Transverse colon (tissue), 4 donors: ENCODE data around the gene CD6. TPM values are rescaled to one million over a fixed set of nuclear protein-coding genes. Genes with fewer than 3 reads are reported as not detected.
"Not testable (repeated sequence)": the region's sequence is repeated elsewhere in the genome, so short reads cannot be mapped to it uniquely, and the experiment has no call there.

Experiments
- DNase-seq: peaks from one replicate; pipeline ENCODE4 v3.0.0-alpha.2; 2019
- H3K27ac ChIP-seq, 4 donors: fragments of 200-600 bp; sonication (generic); 2 replicates each; pipeline ENCODE4 v1.5.1; 2016 to 2018; ENCODE audit warnings: inconsistent platforms in 4 of 4
- H3K27me3 ChIP-seq: fragments of 200-600 bp; sonication (generic); 2 replicates; pipeline ENCODE4 v1.5.1; 2017; ENCODE audit warnings: inconsistent platforms
- H3K36me3 ChIP-seq, 4 donors: fragments of 200-600 bp; sonication (generic); 2 replicates each; pipeline ENCODE4 v1.5.1; 2017 to 2019; ENCODE audit warnings: inconsistent platforms in 4 of 4
- H3K4me1 ChIP-seq, 4 donors: fragments of 200-600 bp; sonication (generic); 2 replicates each; pipeline ENCODE4 v1.5.1; 2017 to 2020; ENCODE audit warnings: inconsistent platforms in 4 of 4
- H3K4me3 ChIP-seq, 4 donors: fragments of 200-600 bp; sonication (generic); 1 replicate in 1 of 4; 2 replicates in 3 of 4; pipeline versions ENCODE4 v1.5.1 to v1.6.1; 2017 to 2019; ENCODE audit warnings: inconsistent platforms in 4 of 4
- H3K9me3 ChIP-seq, 2 donors: fragments of 200-600 bp; sonication (generic); 2 replicates each; pipeline ENCODE4 v1.5.1; 2017 to 2019; ENCODE audit warnings: inconsistent platforms in 2 of 2
- CTCF ChIP-seq, 5 experiments: fragments of 200-600 bp in 3 of 5; fragments of 450-650 bp in 2 of 5; sonication (generic) in 3 of 5; IDR thresholded peaks; 1 replicate in 2 of 5; 2 replicates in 3 of 5; pipeline ENCODE4 v1.5.1; 2016 to 2017; ENCODE audit warnings: antibody characterized with exemption in 5 of 5, inconsistent platforms in 3 of 5, mild to moderate bottlenecking in 2 of 5, moderate library complexity in 1 of 5
- EP300 ChIP-seq: sonication (generic); formaldehyde crosslinking; IDR thresholded peaks from one replicate; pipeline ENCODE4 v1.6.1; 2017; ENCODE audit warnings: antibody characterized with exemption, low read depth
- POLR2A ChIP-seq: fragments of 450-650 bp; IDR thresholded peaks from one replicate; pipeline ENCODE4 v1.6.1; 2016; ENCODE audit warnings: antibody characterized with exemption, mild to moderate bottlenecking, moderate library complexity
- POLR2AphosphoS5 ChIP-seq, 3 donors: sonication (generic); formaldehyde crosslinking; IDR thresholded peaks; one replicate each; pipeline ENCODE4 v1.6.1; 2016; ENCODE audit warnings: antibody characterized with exemption in 3 of 3
- WGBS, 2 donors: methylation state at CpG; one replicate each; pipeline ENCODE4 v1.1.5; 2018; ENCODE audit warnings: low coverage in 1 of 2; 5-methylcytosine and 5-hydroxymethylcytosine counted together
- in situ Hi-C, 4 donors: fragments of 200-750 bp; cut with MboI; loops; one replicate each; pipeline versions ENCODE4 v1.15.0 to v1.15.1; 2017; ENCODE audit warnings: low sequenced_read_pairs in 3 of 4, low pct_ligation_motif_present in 1 of 4, low pct_unique_long_range_greater_than_20kb in 1 of 4
- intact Hi-C: fragments of 100-400 bp; cut with DNase I; formaldehyde crosslinking; loops from one replicate; pipeline ENCODE4 v1.15.1; 2023; ENCODE audit warnings: low total_unique reads
- total RNA-seq, 4 donors: library from RNA; depleted of rRNA; stranded (reverse); fragments of >200 nt; gene quantifications; one replicate each; pipeline ENCODE4 v1.1.0, GENCODE V29; 2016

CD6 gene
- total RNA-seq, 4 donors from 2014 or later = 1.9 to 4.3 (median 3.0) TPM; not detected in 1

- no peaks in the 10 kb centered on the region for H3K4me1 ChIP-seq
- intact Hi-C loops (no loop called here), in situ Hi-C loops (no loop called here)
- no peak for DNase-seq
- H3K27ac ChIP-seq = peak overlapping the region; percentile 21 to 63 (median 32)
- 63 to 80% methylated on average over 3 to 6 of the region's 6 CpGs for WGBS, 2 donors
- H3K4me3 ChIP-seq = peak overlapping the region in 1 of 4 donors; percentile 38
- H3K27me3 ChIP-seq = peaks cover 3% of the 10 kb centered on the region
- no peaks in the 10 kb centered on the region for H3K36me3 ChIP-seq
- no peak for TF ChIP-seq CTCF (IDR thresholded peaks at IDR 0.05)
- TF ChIP-seq POLR2AphosphoS5 (IDR thresholded peaks at IDR 0.05) = no peak
- TF ChIP-seq EP300 = no peak
- no peak for TF ChIP-seq POLR2A
- H3K9me3 ChIP-seq = no peaks in the 10 kb centered on the region
These were observed 2.2 kb downstream of the CD6 start for GRCh38 chr11:60973699-60974098.

DNA sequence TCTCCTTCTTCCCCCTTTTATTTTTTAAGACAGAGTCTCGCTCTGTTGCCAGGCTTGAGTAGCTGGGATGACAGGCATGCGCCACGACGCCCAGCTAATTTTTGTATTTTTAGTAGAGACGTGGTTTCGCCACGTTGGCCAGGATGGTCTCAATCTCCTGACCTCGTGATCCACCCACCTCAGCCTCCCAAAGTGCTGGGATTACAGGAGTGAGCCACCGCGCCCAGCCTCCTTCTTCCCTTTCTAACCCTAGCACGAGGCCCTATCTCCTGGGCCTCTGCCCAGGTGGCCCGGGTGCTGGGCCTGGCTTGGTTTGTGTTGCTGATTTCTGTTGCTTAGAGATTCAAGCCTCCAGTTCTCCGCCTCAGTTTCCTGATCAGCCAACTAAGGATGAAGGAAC is 2.8 kb downstream of the CD6 start:
- intact Hi-C loops, H3K9me3 ChIP-seq, H3K36me3 ChIP-seq, H3K4me1 ChIP-seq, H3K27me3 ChIP-seq, in situ Hi-C loops, DNase-seq: not testable (repeated sequence)
- H3K27ac ChIP-seq = peak overlapping the region; percentile 21 to 63 (median 32)
- 80 to 89% methylated on average over 3 to 13 of the region's 13 CpGs for WGBS, 2 donors
- peak overlapping the region in 1 of 4 donors; percentile 38 for H3K4me3 ChIP-seq

DNA sequence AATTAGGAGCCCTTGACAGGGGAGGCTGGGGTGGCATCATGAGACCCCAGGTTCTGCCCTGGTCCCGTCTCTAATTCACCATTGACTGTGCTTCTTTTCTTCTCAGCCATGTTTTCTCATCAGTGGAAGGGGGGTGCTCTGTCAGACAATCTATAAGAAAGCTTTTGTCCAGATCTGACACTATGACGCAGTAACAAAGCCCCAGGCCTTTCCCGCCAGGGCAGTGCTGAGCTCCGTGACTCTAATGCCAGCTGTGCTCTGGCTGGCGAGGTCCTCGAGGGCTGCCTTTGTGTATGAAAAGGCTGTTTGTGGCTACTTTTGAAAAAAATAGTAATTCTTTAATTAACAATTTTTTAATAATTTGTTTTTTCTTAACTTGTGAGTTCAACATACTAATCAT is 3.2 kb downstream of the CD6 start:
- peak overlapping the region in 3 of 4 donors; percentile 32 to 63 (median 33) for H3K27ac ChIP-seq
- peak overlapping the region in 1 of 4 donors; percentile 38 for H3K4me3 ChIP-seq
- H3K36me3 ChIP-seq = no peaks in the 10 kb centered on the region
- WGBS, 2 donors = 85% methylated on average over 6 of the region's 6 CpGs; no CpG with 5 or more reads in 1 of the 2 donors
- in situ Hi-C loops (no loop called here), intact Hi-C loops (no loop called here)
- peaks cover 3% of the 10 kb centered on the region for H3K27me3 ChIP-seq
- no peak for DNase-seq
- no peak for TF ChIP-seq CTCF (IDR thresholded peaks at IDR 0.05)
- TF ChIP-seq POLR2AphosphoS5 (IDR thresholded peaks at IDR 0.05) = no peak
- TF ChIP-seq POLR2A = no peak
- TF ChIP-seq EP300 = no peak
- H3K4me1 ChIP-seq = peaks cover 0 to 4% (median 0%) of the 10 kb centered on the region in 4 donors
- no peaks in the 10 kb centered on the region for H3K9me3 ChIP-seq

- TF ChIP-seq POLR2A = no peak
- no peak for TF ChIP-seq POLR2AphosphoS5 (IDR thresholded peaks at IDR 0.05)
- no peak for TF ChIP-seq EP300
- no peak for TF ChIP-seq CTCF (IDR thresholded peaks at IDR 0.05)
- Histone ChIP-seq H3K4me1 (peaks cover 0 to 5% (median 0%) of the 10 kb centered on the region in 4 donors), H3K9me3 (no peaks in the 10 kb centered on the region), H3K27ac (no peak overlapping the region), H3K36me3 (no peaks in the 10 kb centered on the region), H3K4me3 (no peak overlapping the region), H3K27me3 (no peaks in the 10 kb centered on the region)
- WGBS, 2 donors = 86 to 88% methylated on average over 2 to 4 of the region's 4 CpGs
- in situ Hi-C loops = no loop called here
- DNase-seq = no peak
- intact Hi-C loops = no loop called here
These were observed 5.7 kb downstream of the CD6 start for GRCh38 chr11:60977224-60977623.

DNA sequence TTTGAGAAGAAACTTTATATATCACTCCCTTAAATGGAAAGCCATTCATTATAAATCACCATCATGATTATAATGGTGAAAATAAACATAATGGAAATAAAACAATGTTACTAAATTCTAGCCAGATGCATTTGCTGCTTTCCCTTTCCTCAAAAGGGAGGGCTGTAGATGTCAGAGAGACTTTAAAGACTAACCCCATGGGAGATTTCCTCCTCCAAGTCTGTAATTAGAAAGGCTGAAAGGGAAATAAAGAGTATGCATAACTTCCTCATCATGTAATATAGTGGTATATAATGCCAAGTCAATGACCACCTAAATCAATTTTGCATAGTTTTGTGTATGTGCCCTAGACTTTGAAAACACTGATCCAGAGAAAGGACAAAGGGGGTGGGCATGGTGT is 6.4 kb downstream of the CD6 start:
- Histone ChIP-seq H3K27me3 (no peaks in the 10 kb centered on the region), H3K9me3 (no peaks in the 10 kb centered on the region), H3K27ac (peak overlapping the region in 3 of 4 donors; percentile 4 to 46 (median 23)), H3K36me3 (no peaks in the 10 kb centered on the region), H3K4me1 (peaks cover 0 to 5% (median 0%) of the 10 kb centered on the region in 4 donors), H3K4me3 (no peak overlapping the region)
- TF ChIP-seq POLR2A (no peak), POLR2AphosphoS5 (IDR thresholded peaks at IDR 0.05) (no peak), CTCF (IDR thresholded peaks at IDR 0.05) (no peak), EP300 (no peak)
- in situ Hi-C loops = no loop called here
- no peak for DNase-seq
- intact Hi-C loops = no loop called here
